ENCODE results near the gene DPY30. TPM values are rescaled to one million over a fixed set of nuclear protein-coding genes. Genes with fewer than 3 reads are reported as not detected.

The DPY30 gene
- polyA plus RNA-seq, 4 donors: 84.8 to 125 (median 108) TPM

- peak in 1 of 2 donors; percentile 7 for DNase-seq
- Histone ChIP-seq H3K27ac (ENCODE audit: low read depth in 1 of 3, low read length in 2 of 3) (no peak overlapping the region), H3K36me3 (ENCODE audit: control insufficient read depth in 3 of 3, insufficient read depth in 2 of 3, low read depth in 1 of 3, low read length in 3 of 3) (no peaks in the 10 kb centered on the region), H3K9me3 (ENCODE audit: control insufficient read depth in 2 of 2, insufficient read depth in 1 of 2, low read depth in 1 of 2, low read length in 1 of 2) (no peaks in the 10 kb centered on the region), H3K4me1 (ENCODE audit: control insufficient read depth in 3 of 3, insufficient read depth in 2 of 3, low read depth in 1 of 3, low read length in 2 of 3) (peaks cover 2 to 12% (median 8%) of the 10 kb centered on the region in 3 donors), H3K4me3 (ENCODE audit: low read depth in 1 of 3, low read length in 3 of 3) (no peak overlapping the region), H3K27me3 (ENCODE audit: control insufficient read depth in 3 of 3, insufficient read depth in 3 of 3, low read length in 3 of 3) (no peaks in the 10 kb centered on the region)
- no peak for FAIRE-seq
Observed at GRCh38 chr2:32007121-32007391, 32.5 kb downstream of the DPY30 start.

- no peak overlapping the region for H3K27ac ChIP-seq (ENCODE audit: low read depth in 1 of 3, low read length in 2 of 3)
- no peaks in the 10 kb centered on the region for H3K9me3 ChIP-seq (ENCODE audit: control insufficient read depth in 2 of 2, insufficient read depth in 1 of 2, low read depth in 1 of 2, low read length in 1 of 2)
- no peak overlapping the region for H3K4me3 ChIP-seq (ENCODE audit: low read depth in 1 of 3, low read length in 3 of 3)
- FAIRE-seq (no peak), DNase-seq (no peak)
- H3K36me3 ChIP-seq (ENCODE audit: control insufficient read depth in 3 of 3, insufficient read depth in 2 of 3, low read depth in 1 of 3, low read length in 3 of 3): no peaks in the 10 kb centered on the region
- 94 to 97% (median 97%) methylated on average over 2 of the region's 2 CpGs for WGBS, 3 donors
- peaks cover 2 to 8% (median 7%) of the 10 kb centered on the region in 3 donors for H3K4me1 ChIP-seq (ENCODE audit: control insufficient read depth in 3 of 3, insufficient read depth in 2 of 3, low read depth in 1 of 3, low read length in 2 of 3)
- H3K27me3 ChIP-seq (ENCODE audit: control insufficient read depth in 3 of 3, insufficient read depth in 3 of 3, low read length in 3 of 3): no peaks in the 10 kb centered on the region
Observed at GRCh38 chr2:32005371-32005976, 34.1 kb downstream of the DPY30 start.

GRCh38 chr2:32003791-32004190, 35.8 kb downstream of the DPY30 start:
- FAIRE-seq: no peak
- H3K4me3 ChIP-seq (ENCODE audit: low read depth in 1 of 3, low read length in 3 of 3): no peak overlapping the region
- no peaks in the 10 kb centered on the region for H3K9me3 ChIP-seq (ENCODE audit: control insufficient read depth in 2 of 2, insufficient read depth in 1 of 2, low read depth in 1 of 2, low read length in 1 of 2)
- H3K27ac ChIP-seq (ENCODE audit: low read depth in 1 of 3, low read length in 2 of 3): no peak overlapping the region
- peaks cover 2 to 7% (median 7%) of the 10 kb centered on the region in 3 donors for H3K4me1 ChIP-seq (ENCODE audit: control insufficient read depth in 3 of 3, insufficient read depth in 2 of 3, low read depth in 1 of 3, low read length in 2 of 3)
- no peaks in the 10 kb centered on the region for H3K36me3 ChIP-seq (ENCODE audit: control insufficient read depth in 3 of 3, insufficient read depth in 2 of 3, low read depth in 1 of 3, low read length in 3 of 3)
- WGBS, 3 donors: 97 to 98% (median 98%) methylated on average over 2 of the region's 2 CpGs
- no peaks in the 10 kb centered on the region for H3K27me3 ChIP-seq (ENCODE audit: control insufficient read depth in 3 of 3, insufficient read depth in 3 of 3, low read length in 3 of 3)
- no peak for DNase-seq

GRCh38 chr2:32002406-32002805, 37.2 kb downstream of the DPY30 start:
- no peak overlapping the region for H3K4me3 ChIP-seq (ENCODE audit: low read depth in 1 of 3, low read length in 3 of 3)
- no peaks in the 10 kb centered on the region for H3K36me3 ChIP-seq (ENCODE audit: control insufficient read depth in 3 of 3, insufficient read depth in 2 of 3, low read depth in 1 of 3, low read length in 3 of 3)
- H3K27me3 ChIP-seq (ENCODE audit: control insufficient read depth in 3 of 3, insufficient read depth in 3 of 3, low read length in 3 of 3): no peaks in the 10 kb centered on the region
- WGBS, 3 donors: 84 to 90% (median 87%) methylated on average over 3 of the region's 3 CpGs
- peaks cover 0 to 4% (median 0%) of the 10 kb centered on the region in 3 donors for H3K4me1 ChIP-seq (ENCODE audit: control insufficient read depth in 3 of 3, insufficient read depth in 2 of 3, low read depth in 1 of 3, low read length in 2 of 3)
- no peak overlapping the region for H3K27ac ChIP-seq (ENCODE audit: low read depth in 1 of 3, low read length in 2 of 3)
- H3K9me3 ChIP-seq (ENCODE audit: control insufficient read depth in 2 of 2, insufficient read depth in 1 of 2, low read depth in 1 of 2, low read length in 1 of 2): no peaks in the 10 kb centered on the region
- DNase-seq: no peak
- no peak for FAIRE-seq

GRCh38 chr2:31999438-31999837, 40.2 kb downstream of the DPY30 start:
- Histone ChIP-seq H3K4me1 (ENCODE audit: control insufficient read depth in 3 of 3, insufficient read depth in 2 of 3, low read depth in 1 of 3, low read length in 2 of 3) (peaks cover 0 to 6% (median 0%) of the 10 kb centered on the region in 3 donors), H3K36me3 (ENCODE audit: control insufficient read depth in 3 of 3, insufficient read depth in 2 of 3, low read depth in 1 of 3, low read length in 3 of 3) (no peaks in the 10 kb centered on the region), H3K9me3 (ENCODE audit: control insufficient read depth in 2 of 2, insufficient read depth in 1 of 2, low read depth in 1 of 2, low read length in 1 of 2) (no peaks in the 10 kb centered on the region), H3K27me3 (ENCODE audit: control insufficient read depth in 3 of 3, insufficient read depth in 3 of 3, low read length in 3 of 3) (no peaks in the 10 kb centered on the region), H3K27ac (ENCODE audit: low read depth in 1 of 3, low read length in 2 of 3) (no peak overlapping the region), H3K4me3 (ENCODE audit: low read depth in 1 of 3, low read length in 3 of 3) (no peak overlapping the region)
- FAIRE-seq (no peak), DNase-seq (no peak)
- WGBS, 3 donors: 95 to 97% (median 96%) methylated on average over 4 of the region's 4 CpGs

- Histone ChIP-seq H3K36me3 (ENCODE audit: control insufficient read depth in 3 of 3, insufficient read depth in 2 of 3, low read depth in 1 of 3, low read length in 3 of 3) (no peaks in the 10 kb centered on the region), H3K27ac (ENCODE audit: low read depth in 1 of 3, low read length in 2 of 3) (no peak overlapping the region), H3K4me1 (ENCODE audit: control insufficient read depth in 3 of 3, insufficient read depth in 2 of 3, low read depth in 1 of 3, low read length in 2 of 3) (peaks cover 0 to 6% (median 0%) of the 10 kb centered on the region in 3 donors), H3K9me3 (ENCODE audit: control insufficient read depth in 2 of 2, insufficient read depth in 1 of 2, low read depth in 1 of 2, low read length in 1 of 2) (no peaks in the 10 kb centered on the region), H3K4me3 (ENCODE audit: low read depth in 1 of 3, low read length in 3 of 3) (no peak overlapping the region), H3K27me3 (ENCODE audit: control insufficient read depth in 3 of 3, insufficient read depth in 3 of 3, low read length in 3 of 3) (no peaks in the 10 kb centered on the region)
- DNase-seq: no peak
- WGBS, 3 donors: 92 to 95% (median 93%) methylated on average over 4 of the region's 4 CpGs
- no peak for FAIRE-seq
Observed at GRCh38 chr2:31998731-31999383, 40.7 kb downstream of the DPY30 start.

GRCh38 chr2:31997653-31998052, 42.0 kb downstream of the DPY30 start:
- Histone ChIP-seq H3K4me1 (ENCODE audit: control insufficient read depth in 3 of 3, insufficient read depth in 2 of 3, low read depth in 1 of 3, low read length in 2 of 3) (peaks cover 0 to 6% (median 0%) of the 10 kb centered on the region in 3 donors), H3K27ac (ENCODE audit: low read depth in 1 of 3, low read length in 2 of 3) (no peak overlapping the region), H3K4me3 (ENCODE audit: low read depth in 1 of 3, low read length in 3 of 3) (no peak overlapping the region), H3K36me3 (ENCODE audit: control insufficient read depth in 3 of 3, insufficient read depth in 2 of 3, low read depth in 1 of 3, low read length in 3 of 3) (peaks cover 0 to 2% (median 0%) of the 10 kb centered on the region in 3 donors), H3K9me3 (ENCODE audit: control insufficient read depth in 2 of 2, insufficient read depth in 1 of 2, low read depth in 1 of 2, low read length in 1 of 2) (no peaks in the 10 kb centered on the region), H3K27me3 (ENCODE audit: control insufficient read depth in 3 of 3, insufficient read depth in 3 of 3, low read length in 3 of 3) (no peaks in the 10 kb centered on the region)
- WGBS, 3 donors: 72 to 87% (median 76%) methylated on average over 3 of the region's 3 CpGs
- FAIRE-seq: no peak
- DNase-seq: no peak

- no peak overlapping the region for H3K27ac ChIP-seq (ENCODE audit: low read depth in 1 of 3, low read length in 2 of 3)
- FAIRE-seq: no peak
- no peaks in the 10 kb centered on the region for H3K9me3 ChIP-seq (ENCODE audit: control insufficient read depth in 2 of 2, insufficient read depth in 1 of 2, low read depth in 1 of 2, low read length in 1 of 2)
- peaks cover 0 to 6% (median 0%) of the 10 kb centered on the region in 3 donors for H3K4me1 ChIP-seq (ENCODE audit: control insufficient read depth in 3 of 3, insufficient read depth in 2 of 3, low read depth in 1 of 3, low read length in 2 of 3)
- H3K36me3 ChIP-seq (ENCODE audit: control insufficient read depth in 3 of 3, insufficient read depth in 2 of 3, low read depth in 1 of 3, low read length in 3 of 3): peaks cover 0 to 2% (median 0%) of the 10 kb centered on the region in 3 donors
- no peaks in the 10 kb centered on the region for H3K27me3 ChIP-seq (ENCODE audit: control insufficient read depth in 3 of 3, insufficient read depth in 3 of 3, low read length in 3 of 3)
- WGBS, 3 donors: 92 to 94% (median 94%) methylated on average over 6 of the region's 6 CpGs
- no peak for DNase-seq
- no peak overlapping the region for H3K4me3 ChIP-seq (ENCODE audit: low read depth in 1 of 3, low read length in 3 of 3)
Observed at GRCh38 chr2:31996571-31997150, 42.9 kb downstream of the DPY30 start.
